ENCODE measurements around the gene KIF27. TPM values are rescaled to one million over a fixed set of nuclear protein-coding genes. Genes with fewer than 3 reads are reported as not detected.

KIF27 gene
- total RNA-seq: 1 to 10 TPM; 3.4 to 3.6 TPM

GRCh38 chr9:83920927-83921707 lies at the start of gene KIF27:
Gene KIF27, minus strand, starts transcription at chr9:83921432. Its CDS starts 5,841 bp downstream, at chr9:83915591.
- peak; percentile 88 for ATAC-seq (ENCODE audit: low read depth)
- no peaks in the 10 kb centered on the region for H3K27me3 Mint-ChIP-seq
- H3K9me3 Mint-ChIP-seq: no peaks in the 10 kb centered on the region
- H3K27ac Mint-ChIP-seq: peak within 1 kb of the TSS; percentile 90
- DNase-seq: peak; percentile 99
- peaks cover 9% of the 10 kb centered on the region for H3K4me1 Mint-ChIP-seq
- POLR2A ChIA-PET: interaction anchor here (0.6 to 2.8 kb wide), 8 partner anchors 35 to 373 kb away, joined by 3 to 22 read pairs (median 5); partner anchors contain the start of genes HNRNPK, IDNK, RMI1 and UBQLN1
- peak within 1 kb of the TSS; percentile 85 for H3K4me3 Mint-ChIP-seq
- H3K36me3 Mint-ChIP-seq: no peaks in the 10 kb centered on the region

- Mint-ChIP-seq H3K27ac (no peak overlapping the region), H3K9me3 (no peaks in the 10 kb centered on the region), H3K36me3 (peaks cover 36% of the 10 kb centered on the region), H3K4me1 (peaks cover 22% of the 10 kb centered on the region), H3K27me3 (no peaks in the 10 kb centered on the region), H3K4me3 (no peak overlapping the region)
- POLR2A ChIA-PET: interaction anchor here (3.3 kb wide), 1 partner anchor 11 kb away, joined by 13 read pairs; the partner anchor contains the start of genes HNRNPK and RMI1
- no peak for DNase-seq
- no peak for ATAC-seq (ENCODE audit: low read depth)
These were observed 48.4 kb upstream of the KIF27 start for GRCh38 chr9:83969602-83970001.

GRCh38 chr9:83967073-83967472 lies 45.8 kb upstream of the KIF27 start:
- ATAC-seq (ENCODE audit: low read depth) (no peak), DNase-seq (no peak)
- Mint-ChIP-seq H3K4me3 (no peak overlapping the region), H3K27me3 (peaks cover 2% of the 10 kb centered on the region), H3K36me3 (peaks cover 22% of the 10 kb centered on the region), H3K9me3 (no peaks in the 10 kb centered on the region), H3K4me1 (peaks cover 12% of the 10 kb centered on the region), H3K27ac (no peak overlapping the region)
- POLR2A ChIA-PET: interaction anchor here (1.1 to 2.1 kb wide), 3 partner anchors 9 to 13 kb away, joined by 4 to 12 read pairs (median 4); partner anchors contain the start of genes HNRNPK and RMI1

- no peak for DNase-seq
- Mint-ChIP-seq H3K4me1 (peaks cover 10% of the 10 kb centered on the region), H3K27ac (no peak overlapping the region), H3K36me3 (peaks cover 15% of the 10 kb centered on the region), H3K9me3 (no peaks in the 10 kb centered on the region), H3K4me3 (no peak overlapping the region), H3K27me3 (peaks cover 3% of the 10 kb centered on the region)
- ATAC-seq (ENCODE audit: low read depth): no peak
- POLR2A ChIA-PET: interaction anchor here (1.7 kb wide), 1 partner anchor 8 kb away, joined by 4 read pairs; no protein-coding TSS in a partner anchor
These were observed 45.0 kb upstream of the KIF27 start for GRCh38 chr9:83966209-83966582.

GRCh38 chr9:83965350-83966208 lies 44.3 kb upstream of the KIF27 start:
- no peak for ATAC-seq (ENCODE audit: low read depth)
- Mint-ChIP-seq H3K9me3 (no peaks in the 10 kb centered on the region), H3K27me3 (peaks cover 3% of the 10 kb centered on the region), H3K36me3 (peaks cover 10% of the 10 kb centered on the region), H3K4me1 (peaks cover 10% of the 10 kb centered on the region), H3K4me3 (no peak overlapping the region), H3K27ac (no peak overlapping the region)
- no peak for DNase-seq
- POLR2A ChIA-PET: interaction anchor here (1.6 kb wide), 1 partner anchor 14 kb away, joined by 7 read pairs; the partner anchor contains the start of gene HNRNPK

GRCh38 chr9:83964973-83965349 lies 43.7 kb upstream of the KIF27 start:
- DNase-seq: no peak
- Mint-ChIP-seq H3K27ac (peak overlapping the region; percentile 31), H3K36me3 (peaks cover 5% of the 10 kb centered on the region), H3K9me3 (no peaks in the 10 kb centered on the region), H3K27me3 (peaks cover 3% of the 10 kb centered on the region), H3K4me3 (no peak overlapping the region), H3K4me1 (peaks cover 8% of the 10 kb centered on the region)
- ATAC-seq (ENCODE audit: low read depth): peak; percentile 24
- POLR2A ChIA-PET: interaction anchor here (1.6 kb wide), 1 partner anchor 15 kb away, joined by 7 read pairs; the partner anchor contains the start of gene HNRNPK

GRCh38 chr9:83962165-83962564 lies 40.9 kb upstream of the KIF27 start:
- no peak for DNase-seq
- POLR2A ChIA-PET: interaction anchor here (0.6 to 2.3 kb wide), 3 partner anchors 11 to 332 kb away, joined by 4 to 24 read pairs (median 5); partner anchors contain the start of genes HNRNPK and RMI1
- no peak for ATAC-seq (ENCODE audit: low read depth)
- Mint-ChIP-seq H3K27ac (no peak overlapping the region), H3K4me3 (no peak overlapping the region), H3K9me3 (no peaks in the 10 kb centered on the region), H3K27me3 (peaks cover 3% of the 10 kb centered on the region), H3K4me1 (peaks cover 3% of the 10 kb centered on the region), H3K36me3 (peaks cover 3% of the 10 kb centered on the region)

- DNase-seq (no peak), ATAC-seq (ENCODE audit: low read depth) (no peak)
- peaks cover 6% of the 10 kb centered on the region for H3K4me1 Mint-ChIP-seq
- H3K36me3 Mint-ChIP-seq: peaks cover 2% of the 10 kb centered on the region
- no peak overlapping the region for H3K27ac Mint-ChIP-seq
- no peaks in the 10 kb centered on the region for H3K9me3 Mint-ChIP-seq
- POLR2A ChIA-PET: interaction anchor here (1.5 kb wide), 1 partner anchor 19 kb away, joined by 7 read pairs; the partner anchor contains the start of genes HNRNPK and RMI1
- H3K4me3 Mint-ChIP-seq: no peak overlapping the region
- peaks cover 3% of the 10 kb centered on the region for H3K27me3 Mint-ChIP-seq
These were observed 39.8 kb upstream of the KIF27 start for GRCh38 chr9:83960991-83961390.

- Mint-ChIP-seq H3K4me3 (no peak overlapping the region), H3K36me3 (peaks cover 5% of the 10 kb centered on the region), H3K27ac (no peak overlapping the region), H3K27me3 (peaks cover 3% of the 10 kb centered on the region), H3K4me1 (peaks cover 8% of the 10 kb centered on the region), H3K9me3 (no peaks in the 10 kb centered on the region)
- POLR2A ChIA-PET: no interaction called here
- DNase-seq (no peak), ATAC-seq (ENCODE audit: low read depth) (no peak)
These were observed 37.8 kb upstream of the KIF27 start for GRCh38 chr9:83959061-83959460.

- POLR2A ChIA-PET: interaction anchor here (1.3 to 3.0 kb wide), 2 partner anchors 23 to 249 kb away, joined by 3 to 38 read pairs; partner anchors contain the start of genes HNRNPK, RMI1 and UBQLN1
- H3K27me3 Mint-ChIP-seq: peaks cover 2% of the 10 kb centered on the region
- H3K9me3 Mint-ChIP-seq: no peaks in the 10 kb centered on the region
- H3K36me3 Mint-ChIP-seq: peaks cover 5% of the 10 kb centered on the region
- H3K4me1 Mint-ChIP-seq: peaks cover 8% of the 10 kb centered on the region
- DNase-seq: no peak
- ATAC-seq (ENCODE audit: low read depth): no peak
- H3K4me3 Mint-ChIP-seq: peak overlapping the region; percentile 96
- peak overlapping the region; percentile 91 for H3K27ac Mint-ChIP-seq
These were observed 35.9 kb upstream of the KIF27 start for GRCh38 chr9:83957248-83957513.

- peak; percentile 78 for DNase-seq
- peaks cover 6% of the 10 kb centered on the region for H3K36me3 Mint-ChIP-seq
- peak overlapping the region; percentile 96 for H3K4me3 Mint-ChIP-seq
- POLR2A ChIA-PET: interaction anchor here (1.0 to 3.0 kb wide), 4 partner anchors 23 to 337 kb away, joined by 3 to 38 read pairs (median 4); partner anchors contain the start of genes HNRNPK, KIF27, RMI1 and UBQLN1
- no peaks in the 10 kb centered on the region for H3K9me3 Mint-ChIP-seq
- H3K4me1 Mint-ChIP-seq: peaks cover 8% of the 10 kb centered on the region
- ATAC-seq (ENCODE audit: low read depth): peak; percentile 85
- H3K27ac Mint-ChIP-seq: peak overlapping the region; percentile 91
- H3K27me3 Mint-ChIP-seq: no peaks in the 10 kb centered on the region
These were observed 35.4 kb upstream of the KIF27 start for GRCh38 chr9:83956436-83957247.

GRCh38 chr9:83956086-83956435 lies 34.8 kb upstream of the KIF27 start:
- DNase-seq (peak; percentile 64), ATAC-seq (ENCODE audit: low read depth) (peak; percentile 62)
- Mint-ChIP-seq H3K27ac (peak overlapping the region; percentile 91), H3K27me3 (no peaks in the 10 kb centered on the region), H3K36me3 (peaks cover 6% of the 10 kb centered on the region), H3K9me3 (no peaks in the 10 kb centered on the region), H3K4me1 (peaks cover 8% of the 10 kb centered on the region), H3K4me3 (peak overlapping the region; percentile 96)
- POLR2A ChIA-PET: interaction anchor here (0.5 to 3.0 kb wide), 5 partner anchors 8 to 337 kb away, joined by 3 to 38 read pairs (median 5); partner anchors contain the start of genes HNRNPK, KIF27, RMI1 and UBQLN1

Data from activated naive CD8-positive, alpha-beta T cell treated with anti-CD3 and anti-CD28 coated beads, Interleukin-2, amount 10 ng/mL, durations not matched to agents 7 days and 5 days (primary cell).